Transverse colon (tissue), 4 donors: ENCODE results near the gene ZNF775.

ENCODE experiments used
- CTCF ChIP-seq, 5 experiments: fragments of 200-600 bp in 3 of 5; fragments of 450-650 bp in 2 of 5; sonication (generic) in 3 of 5; IDR thresholded peaks; 1 replicate in 2 of 5; 2 replicates in 3 of 5; pipeline ENCODE4 v1.5.1; 2016 to 2017; ENCODE audit warnings: antibody characterized with exemption in 5 of 5, inconsistent platforms in 3 of 5, mild to moderate bottlenecking in 2 of 5, moderate library complexity in 1 of 5
- EP300 ChIP-seq: sonication (generic); formaldehyde crosslinking; IDR thresholded peaks from one replicate; pipeline ENCODE4 v1.6.1; 2017; ENCODE audit warnings: antibody characterized with exemption, low read depth
- POLR2AphosphoS5 ChIP-seq, 3 donors: sonication (generic); formaldehyde crosslinking; IDR thresholded peaks; one replicate each; pipeline ENCODE4 v1.6.1; 2016; ENCODE audit warnings: antibody characterized with exemption in 3 of 3

GRCh38 chr7:150381785-150382122 is 2.6 kb downstream of the ZNF775 start:
- TF ChIP-seq CTCF (IDR thresholded peaks at IDR 0.05) (no peak), EP300 (no peak), POLR2AphosphoS5 (IDR thresholded peaks at IDR 0.05) (no peak)
